ENCODE data around the gene CFAP43. TPM values are rescaled to one million over a fixed set of nuclear protein-coding genes. Genes with fewer than 3 reads are reported as not detected.
"Not testable (repeated sequence)": the region's sequence is repeated elsewhere in the genome, so short reads cannot be mapped to it uniquely, and the experiment has no call there.

The CFAP43 gene
- total RNA-seq, 1 donor from 2014 or later: 1.9 TPM

DNA sequence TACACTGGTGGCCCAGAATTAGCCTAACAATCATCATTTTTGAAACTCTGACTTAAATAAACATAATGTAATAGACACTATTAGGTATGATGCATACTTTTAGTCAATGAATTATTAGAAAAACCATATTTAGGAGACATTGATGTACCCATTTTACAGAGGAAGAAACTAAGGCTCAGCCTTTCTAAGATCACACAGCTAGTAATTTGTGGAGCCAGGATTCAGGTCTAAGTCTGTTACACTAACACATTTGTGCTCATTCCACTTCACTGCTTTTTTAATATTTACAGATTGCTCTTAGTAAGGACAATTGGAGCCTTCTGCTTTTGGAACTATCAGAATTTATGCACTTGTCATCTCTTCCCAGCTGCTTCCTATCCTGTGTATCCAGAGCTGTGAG, 8.9 kb downstream of the CFAP43 start:
- DNase-seq (ENCODE audit: low spot score): no peak

GRCh38 chr10:104220522-104220921, 11.6 kb downstream of the CFAP43 start:
- DNase-seq (ENCODE audit: low spot score): no peak

- DNase-seq (ENCODE audit: low spot score): no peak
These were observed 13.4 kb downstream of the CFAP43 start for GRCh38 chr10:104218751-104219150.

DNA sequence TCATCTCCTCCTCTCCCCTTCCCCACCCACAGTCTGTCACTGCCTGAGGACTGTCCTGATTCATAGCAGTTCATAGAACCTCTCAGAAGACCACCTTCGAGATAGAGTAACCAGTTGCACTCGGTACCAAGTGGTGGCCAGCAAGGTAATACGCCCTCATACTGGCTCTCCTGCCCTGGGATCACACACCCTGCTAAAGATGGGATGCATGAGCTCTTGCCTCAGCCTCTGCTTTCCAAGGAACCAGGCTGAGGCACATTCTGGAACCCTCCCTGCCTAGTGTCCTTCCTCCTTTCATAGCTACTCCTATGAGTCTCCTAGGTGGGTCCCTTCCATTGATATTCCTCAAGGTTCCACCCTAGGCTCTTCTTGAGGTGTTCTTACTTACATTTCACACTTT, 15.5 kb downstream of the CFAP43 start:
- DNase-seq (ENCODE audit: low spot score): no peak

DNA sequence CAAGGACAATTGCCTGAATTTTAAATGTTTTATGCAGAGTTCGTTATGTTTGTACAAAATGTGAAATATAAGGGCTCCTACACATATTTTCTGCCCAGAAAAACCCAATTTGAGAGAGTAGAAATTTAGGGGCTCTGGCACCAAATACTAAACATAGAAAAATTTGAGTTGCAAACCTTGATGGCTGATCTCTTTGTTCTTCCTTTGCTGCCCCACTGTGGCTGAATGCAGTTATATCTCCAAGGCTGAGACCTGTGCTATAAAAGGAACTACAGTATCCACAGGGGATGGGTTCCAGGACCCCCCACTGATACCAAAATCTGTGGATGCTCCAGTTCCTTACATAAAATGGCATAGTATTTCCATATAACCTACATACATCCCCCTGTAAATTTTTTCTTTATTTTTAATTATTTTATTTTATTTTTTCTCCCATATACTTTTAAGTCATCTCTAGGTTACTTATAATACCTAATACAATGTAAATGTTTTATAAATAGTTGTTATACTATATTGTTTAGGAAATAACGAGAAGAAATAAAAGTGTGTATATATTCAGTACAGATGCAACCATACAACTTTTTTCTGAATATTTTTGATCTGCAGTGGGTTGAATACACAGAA, 22.5 kb downstream of the CFAP43 start:
- peak; percentile 45 for DNase-seq (ENCODE audit: low spot score)

GRCh38 chr10:104208730-104209129, 23.4 kb downstream of the CFAP43 start:
- no peak for DNase-seq (ENCODE audit: low spot score)

- no peak for DNase-seq (ENCODE audit: low spot score)
These were observed 29.9 kb downstream of the CFAP43 start for GRCh38 chr10:104202231-104202630.

GRCh38 chr10:104201636-104202035, 30.5 kb downstream of the CFAP43 start:
- DNase-seq (ENCODE audit: low spot score): no peak

GRCh38 chr10:104199567-104199966, 32.6 kb downstream of the CFAP43 start:
- DNase-seq (ENCODE audit: low spot score): no peak

GRCh38 chr10:104197364-104197763, 34.8 kb downstream of the CFAP43 start:
- no peak for DNase-seq (ENCODE audit: low spot score)

- DNase-seq (ENCODE audit: low spot score): no peak
These were observed 36.5 kb downstream of the CFAP43 start for GRCh38 chr10:104195706-104196105.

GRCh38 chr10:104193787-104194186, 38.4 kb downstream of the CFAP43 start:
- DNase-seq (ENCODE audit: low spot score): no peak

DNA sequence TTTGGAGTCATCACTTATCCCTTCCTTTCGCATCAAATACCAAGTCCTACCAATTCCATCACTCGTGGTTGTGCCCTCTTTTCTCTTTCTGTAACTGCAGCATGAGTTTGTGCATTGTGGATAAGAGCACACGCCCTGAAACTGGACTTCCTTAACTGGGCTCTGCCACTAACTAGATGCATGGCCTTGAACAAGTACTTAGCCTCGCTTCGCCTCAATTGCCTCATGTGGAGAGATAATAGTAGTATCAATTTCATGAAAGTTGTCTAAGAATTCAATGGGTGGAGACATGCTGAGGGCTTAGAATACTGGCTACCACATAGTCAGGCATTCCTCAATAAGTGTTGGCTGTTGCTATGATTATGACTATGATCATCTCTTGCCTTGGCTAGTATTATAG, 41.5 kb downstream of the CFAP43 start:
- no peak for DNase-seq (ENCODE audit: low spot score)

DNA sequence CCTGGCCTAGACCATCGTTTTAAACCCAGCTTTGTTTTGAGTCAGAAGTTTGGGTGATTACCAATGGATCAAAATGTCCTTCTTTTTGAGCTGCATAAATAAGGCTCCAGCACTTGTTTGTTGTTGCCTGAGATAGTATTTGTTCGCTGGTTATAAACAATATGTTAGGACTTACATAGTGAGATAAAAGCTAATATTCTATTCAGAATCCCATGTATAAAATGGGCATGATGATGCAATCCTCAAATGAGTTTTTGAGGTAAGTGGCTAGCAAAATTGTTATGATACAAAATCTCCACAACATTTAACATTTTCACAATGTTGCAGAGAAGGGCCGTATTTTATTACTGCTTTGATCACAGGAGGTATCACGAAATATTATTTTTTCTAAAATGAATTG, 48.5 kb downstream of the CFAP43 start:
- no peak for DNase-seq (ENCODE audit: low spot score)

GRCh38 chr10:104174136-104174535, 58.0 kb downstream of the CFAP43 start:
- DNase-seq (ENCODE audit: low spot score): not testable (repeated sequence)

DNA sequence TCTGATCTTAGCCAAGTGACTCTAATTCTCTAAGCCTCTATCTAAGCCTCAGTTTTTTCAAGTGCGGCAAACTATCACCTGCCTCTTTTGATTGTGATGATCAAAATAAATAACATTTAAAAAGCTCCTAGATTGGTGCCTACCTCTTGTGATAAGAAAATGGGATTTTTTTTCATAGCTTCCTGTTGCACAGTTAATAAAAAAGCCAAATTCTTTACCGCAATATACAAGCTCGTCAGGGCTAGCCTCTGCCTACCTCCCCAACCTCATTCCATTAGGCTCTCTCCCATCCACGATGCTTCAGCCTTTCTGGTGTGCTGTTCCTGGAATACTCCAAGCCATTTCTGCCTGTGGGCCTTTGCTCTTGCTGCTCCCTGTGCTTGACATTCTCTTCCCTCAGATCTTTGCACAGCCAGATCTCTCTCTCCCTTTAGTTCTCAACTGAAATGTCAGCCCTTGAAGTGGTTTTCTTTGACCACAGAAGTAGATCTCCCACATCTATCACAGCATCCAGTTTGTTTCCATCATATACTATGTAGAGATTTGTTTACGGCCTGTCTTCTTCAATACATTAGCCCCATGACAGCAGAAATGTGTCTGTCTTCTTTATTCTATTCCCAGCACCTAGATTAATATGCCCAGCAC, 61.4 kb downstream of the CFAP43 start:
- no peak for DNase-seq (ENCODE audit: low spot score)

GRCh38 chr10:104155591-104155990, 76.6 kb downstream of the CFAP43 start:
- DNase-seq (ENCODE audit: low spot score): no peak

DNA sequence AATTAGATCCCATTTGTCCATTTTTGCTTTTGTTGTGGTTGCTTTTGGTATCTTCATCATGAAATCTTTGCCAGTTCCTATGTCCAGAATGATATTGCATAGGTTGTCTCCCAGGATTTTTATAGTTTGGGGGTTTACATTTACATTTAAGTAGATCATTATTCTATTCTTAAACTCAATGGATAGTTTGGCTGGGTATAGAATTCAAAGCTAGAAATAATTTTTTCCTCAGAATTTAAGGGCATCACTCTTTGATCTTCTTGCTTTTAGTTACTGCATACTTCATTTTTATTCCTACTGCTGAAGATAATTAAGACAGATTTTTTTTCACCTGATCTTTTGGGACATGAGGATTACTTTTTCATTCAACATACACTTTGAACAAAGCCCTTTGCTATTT, 80.4 kb downstream of the CFAP43 start:
- DNase-seq (ENCODE audit: low spot score): no peak

- DNase-seq (ENCODE audit: low spot score): no peak
These were observed 82.0 kb downstream of the CFAP43 start for GRCh38 chr10:104150139-104150538.

DNA sequence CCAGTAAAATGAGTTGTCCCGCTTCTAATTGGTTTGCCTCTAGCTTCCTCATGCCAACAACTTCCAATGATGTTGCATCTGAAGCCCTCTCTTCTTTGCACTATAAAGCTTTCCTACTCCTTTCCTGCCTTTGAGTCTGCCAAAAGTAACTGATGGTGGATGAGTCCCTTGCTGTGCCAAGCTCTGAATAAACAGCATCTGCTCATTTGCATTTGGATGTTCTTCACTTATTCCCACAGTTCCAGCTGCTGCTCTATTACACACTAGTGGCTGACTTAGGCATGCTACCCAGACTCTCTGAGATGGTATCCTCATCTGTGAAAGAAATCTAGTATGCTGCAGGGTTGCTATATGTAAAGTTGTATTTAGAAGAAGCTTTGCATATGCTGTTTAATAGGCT, 85.3 kb downstream of the CFAP43 start:
- DNase-seq (ENCODE audit: low spot score): no peak

GRCh38 chr10:104144931-104145330, 87.2 kb downstream of the CFAP43 start:
- DNase-seq (ENCODE audit: low spot score): no peak

DNA sequence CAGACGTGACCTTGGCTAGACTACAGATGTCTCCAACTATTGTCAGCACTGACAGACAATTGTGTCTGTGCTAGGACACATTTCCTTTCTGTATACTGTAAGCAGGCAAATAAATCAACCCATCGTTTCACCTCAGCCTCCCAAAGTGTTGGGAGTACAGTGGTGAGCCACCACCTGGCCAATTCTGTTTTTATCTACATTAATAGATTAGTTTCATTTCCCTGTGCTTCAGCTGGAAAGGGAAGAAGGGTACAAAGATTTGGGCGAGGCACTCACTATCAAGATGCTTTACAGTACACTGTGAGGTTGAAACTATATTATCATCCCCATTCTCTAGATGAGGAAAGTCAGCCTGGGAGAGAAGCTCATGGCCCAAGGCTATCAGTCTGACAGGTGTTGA, 88.3 kb downstream of the CFAP43 start:
- DNase-seq (ENCODE audit: low spot score): no peak

- DNase-seq (ENCODE audit: low spot score): no peak
These were observed 90.1 kb downstream of the CFAP43 start for GRCh38 chr10:104142081-104142480.

GRCh38 chr10:104139221-104139620, 92.9 kb downstream of the CFAP43 start:
- no peak for DNase-seq (ENCODE audit: low spot score)

All from mucosa of gallbladder (tissue), 1 donor.